HepG2 (cell line): ENCODE data around the gene KANSL1. TPM values are rescaled to one million over a fixed set of nuclear protein-coding genes. Genes with fewer than 3 reads are reported as not detected.

Experiments used
- ARHGAP35 ChIP-seq: sonication (generic); formaldehyde crosslinking; IDR thresholded peaks from 2 replicates; pipeline ENCODE4 v1.9.0; 2022; ENCODE audit warnings: mild to moderate bottlenecking, inconsistent platforms, moderate library complexity, missing genetic modification reagents, borderline replicate concordance
- FOXO4 ChIP-seq: sonication (generic); formaldehyde crosslinking; conservative IDR thresholded peaks from 2 replicates; pipeline ENCODE4 v1.8.1; 2023; ENCODE audit warnings: missing genetic modification reagents
- SOX5 ChIP-seq: IDR thresholded peaks from 2 replicates; pipeline ENCODE4 v1.6.1; 2016; ENCODE audit warnings: borderline replicate concordance
- THAP9 ChIP-seq: sonication (generic); formaldehyde crosslinking; IDR thresholded peaks from 2 replicates; pipeline ENCODE4; 2020; ENCODE audit warnings: missing genetic modification reagents, mild to moderate bottlenecking, borderline replicate concordance
- ZBTB10 ChIP-seq: sonication (generic); formaldehyde crosslinking; IDR thresholded peaks from 2 replicates; pipeline ENCODE4 v1.4.0; 2020; ENCODE audit warnings: missing genetic modification reagents, borderline replicate concordance
- ZBTB43 ChIP-seq: sonication (generic); formaldehyde crosslinking; conservative IDR thresholded peaks from 2 replicates; pipeline ENCODE4 v1.4.0; 2020; ENCODE audit warnings: missing genetic modification reagents
- ZNF205 ChIP-seq: IDR thresholded peaks from 2 replicates; pipeline ENCODE4 v1.6.1; 2018; ENCODE audit warnings: missing biosample characterization, missing genetic modification reagents
- ZNF687 ChIP-seq: sonication (generic); formaldehyde crosslinking; IDR thresholded peaks from 2 replicates; pipeline ENCODE4 v1.5.1; 2020; ENCODE audit warnings: mild to moderate bottlenecking, missing genetic modification reagents, moderate library complexity
- ZNF777 ChIP-seq: sonication (generic); formaldehyde crosslinking; IDR thresholded peaks from 2 replicates; pipeline ENCODE4 v1.4.0; 2020; ENCODE audit warnings: missing genetic modification reagents
- ZNF784 ChIP-seq: sonication (generic); formaldehyde crosslinking; IDR thresholded peaks from 2 replicates; pipeline ENCODE4 v1.5.1; 2020; ENCODE audit warnings: missing genetic modification reagents, mild to moderate bottlenecking, borderline replicate concordance
- ZNF800 ChIP-seq: sonication (generic); formaldehyde crosslinking; IDR thresholded peaks from 2 replicates; pipeline ENCODE4 v1.4.0; 2020; ENCODE audit warnings: missing genetic modification reagents
- polyA plus RNA-seq, 8 experiments: library from polyadenylated mRNA; depleted of rRNA in 3 of 8; stranded (reverse) in 7 of 8; unstranded in 1 of 8; fragments of >200 nt; fragmentation: Illumina TruSeq in 4 of 8; extraction: Trizol in 4 of 8; gene quantifications; 2 replicates each; pipeline versions ENCODE4 v1.2.1 to v1.2.3, GENCODE V29; 2011 to 2016; ENCODE audit warnings: low read depth in 4 of 8, missing spikeins in 1 of 8, mixed read lengths in 1 of 8; ENCODE audit not compliant: insufficient read depth in 1 of 8
- total RNA-seq, 5 experiments: library from RNA; depleted of rRNA; stranded (reverse); fragments of >200 nt; fragmentation: Illumina TruSeq; extraction: Trizol; gene quantifications; 2 replicates each; pipeline ENCODE4 v1.2.3, GENCODE V29; 2016; ENCODE audit warnings: low read depth in 1 of 5

The KANSL1 gene
- total and polyA plus RNA-seq, 2 of the 13 experiments (the other 11 are each of a cell fraction or from before 2014, with no cell fraction given): 24.0 to 59.6 TPM

- TF ChIP-seq THAP9 (no peak), FOXO4 (0 out of 2 replicates have a peak, but pooled peaks have one; percentile 29), SOX5 (CRISPR knock-in tag) (peak; percentile 85), ZNF687 (peak; percentile 55; the same call in 1 of the 2 replicates), ARHGAP35 (CRISPR knock-in tag) (no peak), ZBTB43 (CRISPR knock-in tag) (0 out of 2 replicates have a peak, but pooled peaks have one; percentile 49), ZNF800 (0 out of 2 replicates have a peak, but pooled peaks have one; percentile 36), ZNF784 (CRISPR knock-in tag) (peak; percentile 81; the same call in 1 of the 2 replicates), ZNF777 (CRISPR knock-in tag) (peak; percentile 35; the same call in 1 of the 2 replicates), ZNF205 (CRISPR knock-in tag) (no peak), ZBTB10 (CRISPR knock-in tag) (no peak)
Measured at GRCh38 chr17:46013502-46014165, 179.6 kb downstream of the KANSL1 start (continued).
